Neural cell (in vitro differentiated cells): ENCODE measurements around the gene RAD51B. TPM values are rescaled to one million over a fixed set of nuclear protein-coding genes. Genes with fewer than 3 reads are reported as not detected.

Source experiments
- H2AFZ ChIP-seq: fragments of 200-600, 300-800 bp; sonication (generic), shearing (Covaris generic); 2 replicates; pipeline ENCODE4 v1.6.0; 2014; ENCODE audit warnings: low read depth, mild to moderate bottlenecking, antibody characterized with exemption, low read length, moderate library complexity
- H3F3A ChIP-seq: fragments of 200-600 bp; shearing (Covaris generic); 2 replicates; pipeline ENCODE4 v1.6.1; 2016; ENCODE audit warnings: mild to moderate bottlenecking, moderate library complexity, mixed read lengths, antibody characterized with exemption, low read length; ENCODE audit not compliant: insufficient read depth, poor library complexity, severe bottlenecking
- H3K27ac ChIP-seq: fragments of 200-600, 300-800 bp; sonication (generic), shearing (Covaris generic); 2 replicates; pipeline ENCODE4 v1.5.1; 2014; ENCODE audit warnings: mild to moderate bottlenecking, low read length, moderate library complexity
- H3K27me3 ChIP-seq: fragments of 300-800, 200-600 bp; sonication (generic), shearing (Covaris generic); 2 replicates; pipeline ENCODE4 v1.6.0; 2014; ENCODE audit warnings: mild to moderate bottlenecking, low read depth, low read length, moderate library complexity; ENCODE audit not compliant: insufficient read depth
- H3K36me3 ChIP-seq: fragments of 300-800, 200-600 bp; sonication (generic), shearing (Covaris generic); 2 replicates; pipeline ENCODE4 v1.5.1; 2014; ENCODE audit warnings: mild to moderate bottlenecking, antibody characterized with exemption, low read length, moderate library complexity; ENCODE audit not compliant: insufficient read depth
- H3K4me2 ChIP-seq: fragments of 300-800, 200-600 bp; sonication (generic), shearing (Covaris generic); 2 replicates; pipeline ENCODE4 v1.6.0; 2014; ENCODE audit warnings: mild to moderate bottlenecking, low read length
- H3K4me3 ChIP-seq: fragments of 300-800, 200-600 bp; sonication (generic), shearing (Covaris generic); 2 replicates; pipeline ENCODE4 v1.5.1; 2014; ENCODE audit warnings: mild to moderate bottlenecking, low read length, moderate library complexity
- H3K79me2 ChIP-seq: fragments of 200-600 bp; shearing (Covaris generic); replicated peaks from 2 replicates; pipeline ENCODE4 v1.6.0; 2014; ENCODE audit warnings: mild to moderate bottlenecking, low read length, moderate library complexity; ENCODE audit not compliant: insufficient read depth
- H3K9ac ChIP-seq: fragments of 300-800, 200-600 bp; sonication (generic), shearing (Covaris generic); 2 replicates; pipeline ENCODE4 v1.6.1; 2016; ENCODE audit warnings: mild to moderate bottlenecking, low read length, mixed read lengths
- H3K9me2 ChIP-seq: fragments of 200-600 bp; shearing (Covaris generic); 2 replicates; pipeline ENCODE4 v1.6.1; 2016; ENCODE audit warnings: mild to moderate bottlenecking, low read length, mixed read lengths; ENCODE audit not compliant: insufficient read depth
- H3K9me3 ChIP-seq: fragments of 200-600, 300-800 bp; sonication (generic), shearing (Covaris generic); 2 replicates; pipeline ENCODE4 v1.6.1; 2016; ENCODE audit warnings: mild to moderate bottlenecking, mixed run types, low read length, moderate library complexity, mixed read lengths
- H4K20me1 ChIP-seq: fragments of 200-600 bp; shearing (Covaris generic); 2 replicates; pipeline ENCODE4 v1.6.1; 2016; ENCODE audit warnings: mild to moderate bottlenecking, mixed run types; ENCODE audit not compliant: insufficient read depth
- CTCF ChIP-seq: fragments of 450-650 bp; IDR thresholded peaks from 2 replicates; pipeline ENCODE4 v1.5.1; 2014; ENCODE audit warnings: antibody characterized with exemption, mild to moderate bottlenecking, moderate library complexity; ENCODE audit not compliant: poor library complexity, severe bottlenecking
- EP300 ChIP-seq: fragments of 450-650 bp; conservative IDR thresholded peaks from 2 replicates; pipeline ENCODE4 v1.6.1; 2014; ENCODE audit warnings: antibody characterized with exemption, mild to moderate bottlenecking, moderate library complexity; ENCODE audit not compliant: poor library complexity, severe bottlenecking
- EZH2 ChIP-seq: fragments of 200-600, 300-800 bp; shearing (Covaris generic), sonication (generic); IDR thresholded peaks from 2 replicates; pipeline ENCODE4 v1.6.1; 2014; ENCODE audit warnings: antibody characterized with exemption, low read length, borderline replicate concordance, mild to moderate bottlenecking; ENCODE audit not compliant: insufficient read depth, poor library complexity, severe bottlenecking
- MXI1 ChIP-seq: fragments of 450-650 bp; conservative IDR thresholded peaks from 2 replicates; pipeline ENCODE4 v1.6.1; 2014; ENCODE audit warnings: antibody characterized with exemption, mild to moderate bottlenecking; ENCODE audit not compliant: poor library complexity, severe bottlenecking
- POLR2AphosphoS5 ChIP-seq: IDR thresholded peaks from 2 replicates; pipeline ENCODE4 v1.6.1; 2012
- RAD21 ChIP-seq: fragments of 450-650 bp; conservative IDR thresholded peaks from 2 replicates; pipeline ENCODE4 v1.6.1; 2014; ENCODE audit warnings: antibody characterized with exemption, mild to moderate bottlenecking, moderate library complexity
- REST ChIP-seq: IDR thresholded peaks from 2 replicates; pipeline ENCODE4 v1.6.1; 2012; ENCODE audit warnings: borderline replicate concordance
- SMC3 ChIP-seq: fragments of 450-650 bp; conservative IDR thresholded peaks from 2 replicates; pipeline ENCODE4 v1.6.1; 2014; ENCODE audit warnings: antibody characterized with exemption, mild to moderate bottlenecking, moderate library complexity; ENCODE audit not compliant: poor library complexity
- TAF1 ChIP-seq: IDR thresholded peaks from 2 replicates; pipeline ENCODE4 v1.6.1; 2012; ENCODE audit warnings: low read depth
- polyA plus RNA-seq: library from polyadenylated mRNA; depleted of rRNA; stranded (reverse); fragments of >200 nt; gene quantifications from 2 replicates; pipeline ENCODE4 v1.2.3, GENCODE V29; 2014

The RAD51B gene
- polyA plus RNA-seq, 1 donor from 2014 or later, result 3.1 TPM

GRCh38 chr14:68550338-68550715 lies 730.7 kb downstream of the RAD51B start:
- Histone ChIP-seq H3K36me3 (no peaks in the 10 kb centered on the region), H3F3A (no peaks in the 10 kb centered on the region), H3K9me3 (no peaks in the 10 kb centered on the region), H4K20me1 (no peaks in the 10 kb centered on the region), H3K79me2 (no peaks in the 10 kb centered on the region), H3K27ac (no peak overlapping the region), H3K4me3 (no peak overlapping the region), H3K9ac (no peak overlapping the region), H2AFZ (no peak overlapping the region), H3K9me2 (no peaks in the 10 kb centered on the region), H3K27me3 (no peaks in the 10 kb centered on the region), H3K4me2 (no peak overlapping the region)
- TF ChIP-seq MXI1 (no peak), RAD21 (no peak), POLR2AphosphoS5 (no peak), SMC3 (no peak), CTCF (no peak), EP300 (no peak), REST (no peak), TAF1 (no peak), EZH2 (no peak)

- H3K4me2 ChIP-seq, result no peak overlapping the region
- H3K27ac ChIP-seq, result no peak overlapping the region
These were observed 731.6 kb downstream of the RAD51B start for GRCh38 chr14:68551045-68551683.

More at GRCh38 chr14:68551045-68551683, 731.6 kb downstream of the RAD51B start:
- Histone ChIP-seq H2AFZ (no peak overlapping the region), H3K9ac (no peak overlapping the region), H4K20me1 (no peaks in the 10 kb centered on the region), H3F3A (no peaks in the 10 kb centered on the region), H3K9me2 (no peaks in the 10 kb centered on the region), H3K79me2 (no peaks in the 10 kb centered on the region), H3K36me3 (no peaks in the 10 kb centered on the region), H3K27me3 (no peaks in the 10 kb centered on the region), H3K9me3 (no peaks in the 10 kb centered on the region), H3K4me3 (no peak overlapping the region)
- no peak for TF ChIP-seq RAD21
- TF ChIP-seq TAF1, result no peak
- TF ChIP-seq POLR2AphosphoS5, result no peak
- TF ChIP-seq SMC3, result no peak
- no peak for TF ChIP-seq CTCF
- no peak for TF ChIP-seq REST
- no peak for TF ChIP-seq EZH2
- TF ChIP-seq EP300, result no peak
- TF ChIP-seq MXI1, result no peak
